ENCODE measurements around the gene IFI44L.

Gene IFI44L

GRCh38 chr1:78619803-78620579, at the start of gene IFI44L:
IFI44L (plus strand) TSS chr1:78620448; CDS start chr1:78627916, 7,468 bp downstream.
- no peak for DNase-seq (ENCODE audit: low spot score)
- FAIRE-seq: no peak

GRCh38 chr1:78570539-78570938, 49.7 kb upstream of the IFI44L start:
- DNase-seq (ENCODE audit: low spot score): no peak
- FAIRE-seq: no peak

DNA sequence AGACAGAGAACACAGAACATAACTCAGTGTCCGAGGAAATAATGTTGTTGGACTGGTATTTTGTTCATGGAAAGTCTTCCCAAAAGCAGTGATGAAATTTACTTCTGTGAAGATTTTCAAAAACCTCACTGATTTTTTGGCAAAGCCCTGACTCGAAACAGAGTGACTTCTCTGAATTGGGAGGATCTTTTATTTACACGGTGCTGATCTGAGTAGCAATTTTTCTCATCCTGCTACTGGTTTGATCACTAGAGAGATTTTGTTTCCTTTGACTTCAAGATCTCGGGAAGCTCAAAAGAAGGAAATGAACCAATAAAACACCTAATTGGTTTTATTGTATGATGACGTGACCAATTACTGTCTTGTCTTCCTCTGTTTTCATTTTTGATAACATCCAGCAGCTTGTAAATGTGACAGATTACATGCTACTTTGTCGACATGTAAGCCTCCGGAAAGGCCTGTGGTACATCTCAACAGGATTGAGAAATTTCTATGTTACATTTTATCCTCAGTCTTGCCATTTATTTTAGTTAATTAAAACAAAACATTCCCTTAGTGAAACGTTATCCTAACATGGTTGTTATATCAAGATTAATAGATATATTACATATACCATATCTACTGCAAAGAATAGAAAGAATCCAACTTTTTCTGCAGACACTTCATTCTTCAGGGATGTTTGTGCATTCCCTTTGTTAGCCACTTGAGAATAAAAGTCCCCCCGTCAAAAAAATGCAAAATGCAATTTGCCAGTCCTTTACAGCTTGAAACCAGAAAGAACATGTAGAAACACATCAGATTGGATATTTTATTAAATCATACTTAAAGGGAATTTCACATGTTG, 42.8 kb upstream of the IFI44L start:
- DNase-seq (ENCODE audit: low spot score) (no peak), FAIRE-seq (no peak)

DNA sequence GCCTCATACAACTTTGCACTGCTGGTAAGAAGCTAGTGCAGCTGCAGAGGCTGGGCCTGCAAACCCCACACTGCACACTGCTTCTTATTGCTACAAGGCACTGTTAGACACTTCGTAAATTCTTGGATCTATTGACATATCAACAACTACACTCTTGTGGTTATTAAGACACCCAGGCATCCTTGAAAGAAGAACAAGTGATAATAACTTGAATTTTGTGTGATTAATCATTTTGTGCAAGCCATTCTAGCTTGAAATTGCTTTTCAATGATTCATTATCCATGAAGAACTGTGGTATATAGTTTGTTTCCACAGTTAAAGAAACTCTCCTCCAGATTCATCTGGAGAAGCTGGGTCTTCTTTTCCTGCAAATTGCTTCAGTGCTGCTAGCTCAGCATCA, 33.7 kb upstream of the IFI44L start:
- FAIRE-seq (no peak), DNase-seq (ENCODE audit: low spot score) (no peak)

GRCh38 chr1:78587211-78587610, 33.0 kb upstream of the IFI44L start:
- DNase-seq (ENCODE audit: low spot score) (no peak), FAIRE-seq (peak; percentile 61)

DNA sequence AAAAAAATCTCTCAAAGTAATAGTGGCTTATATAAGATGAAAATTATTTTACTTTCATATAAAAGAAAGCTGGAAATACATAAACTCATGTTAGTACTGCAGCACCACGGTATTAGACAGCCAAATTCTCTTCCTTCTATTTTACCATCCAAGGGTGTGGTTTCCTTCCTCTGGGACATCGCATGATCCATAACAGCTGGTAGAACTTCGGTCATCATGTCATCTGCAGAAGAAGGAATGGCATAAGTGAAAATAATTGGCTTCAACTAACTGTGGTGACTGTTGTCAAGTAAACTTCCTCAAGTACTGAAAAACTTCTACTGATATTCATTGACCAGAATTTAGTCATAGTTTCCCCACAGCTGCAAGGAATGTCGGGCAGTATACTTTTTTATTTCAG, 28.3 kb upstream of the IFI44L start:
- DNase-seq (ENCODE audit: low spot score) (no peak), FAIRE-seq (no peak)

- FAIRE-seq (no peak), DNase-seq (ENCODE audit: low spot score) (no peak)
Observed at GRCh38 chr1:78599294-78599693, 21.0 kb upstream of the IFI44L start.

DNA sequence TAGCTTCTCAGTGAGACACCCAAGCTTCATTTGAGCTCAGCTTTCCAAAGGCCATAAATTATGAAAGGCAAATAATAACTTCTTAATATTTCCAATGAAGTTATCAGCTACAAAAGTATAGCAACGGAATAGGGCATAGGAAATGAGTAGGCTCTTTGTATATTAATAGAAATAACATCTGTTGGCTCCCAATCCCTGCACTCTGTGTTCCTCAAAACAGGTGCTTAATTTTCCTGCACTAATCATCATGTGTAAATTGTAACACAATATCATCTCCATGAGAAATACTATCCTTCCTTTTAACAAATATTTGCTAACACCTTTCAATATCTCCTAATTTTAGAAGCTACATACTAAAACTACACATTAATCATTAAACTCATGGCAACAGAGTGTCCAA, 19.2 kb upstream of the IFI44L start:
- no peak for FAIRE-seq
- no peak for DNase-seq (ENCODE audit: low spot score)

GRCh38 chr1:78603206-78603605, 17.0 kb upstream of the IFI44L start:
- no peak for FAIRE-seq
- no peak for DNase-seq (ENCODE audit: low spot score)

DNA sequence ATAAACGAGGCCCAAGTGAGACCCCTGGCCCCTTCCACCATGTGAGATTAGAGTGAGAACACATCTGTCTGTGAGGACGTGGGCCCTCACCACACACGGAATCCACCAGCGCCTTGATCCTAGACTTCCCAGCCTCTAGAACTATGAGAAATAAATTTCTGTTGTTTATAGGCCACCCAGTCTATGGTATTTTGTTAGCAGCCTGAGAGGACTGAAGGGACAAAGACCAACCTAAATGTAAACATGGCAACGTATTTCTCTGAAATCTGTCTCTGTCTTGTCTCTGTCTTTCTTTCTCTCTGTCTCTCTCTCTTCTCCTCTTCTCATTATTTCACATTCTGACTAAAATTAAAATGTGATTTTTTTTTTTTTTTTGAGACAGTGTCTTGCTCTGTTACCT, 15.6 kb upstream of the IFI44L start:
- FAIRE-seq (no peak), DNase-seq (ENCODE audit: low spot score) (no peak)

DNA sequence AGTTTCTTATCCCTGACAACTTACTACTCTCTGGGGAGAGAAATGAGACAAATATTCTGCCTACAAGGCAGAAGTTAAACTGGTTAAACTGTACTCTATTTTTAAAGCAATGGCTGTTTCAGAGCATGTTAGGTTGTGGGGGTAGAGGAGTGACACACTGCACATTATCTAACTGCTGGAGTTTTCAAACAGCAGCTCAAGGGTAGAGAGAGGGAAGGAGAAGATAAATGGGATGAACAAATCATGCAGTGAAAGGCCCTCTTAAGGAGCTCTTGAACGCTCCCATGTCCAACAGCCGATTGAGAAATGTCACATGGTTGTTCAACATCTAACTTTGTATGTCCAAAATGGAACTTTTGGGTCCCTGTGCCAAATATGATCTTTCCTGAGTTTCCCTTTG, 14.0 kb upstream of the IFI44L start:
- FAIRE-seq: no peak
- no peak for DNase-seq (ENCODE audit: low spot score)

GRCh38 chr1:78607334-78607927, 12.8 kb upstream of the IFI44L start:
- FAIRE-seq: no peak
- DNase-seq (ENCODE audit: low spot score): no peak

DNA sequence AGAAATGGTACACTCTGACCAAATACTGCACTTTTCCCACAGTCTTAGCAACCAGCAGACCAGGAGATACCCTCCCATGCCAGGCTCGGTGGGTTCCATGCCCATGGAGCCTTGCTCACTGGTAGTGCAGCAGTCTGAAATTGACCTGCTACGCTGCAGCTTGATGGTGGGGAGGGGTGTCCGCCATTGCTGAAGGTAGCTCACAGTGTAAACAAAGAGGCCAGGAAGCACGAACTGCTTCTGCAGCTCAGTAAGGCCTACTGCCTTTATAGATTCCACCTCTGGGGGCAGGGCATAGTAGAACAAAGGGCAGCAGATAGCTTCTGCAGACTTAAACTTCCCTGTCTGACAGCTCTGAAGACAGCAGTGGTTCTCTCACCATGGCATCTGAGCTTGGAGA, 12.3 kb upstream of the IFI44L start:
- no peak for FAIRE-seq

GRCh38 chr1:78617615-78618026, 2.6 kb upstream of the IFI44L start:
- peak; percentile 71 for DNase-seq (ENCODE audit: low spot score)
- FAIRE-seq: no peak

More for the DNA sequence above, 12.3 kb upstream of the IFI44L start:
- no peak for DNase-seq (ENCODE audit: low spot score)

DNA sequence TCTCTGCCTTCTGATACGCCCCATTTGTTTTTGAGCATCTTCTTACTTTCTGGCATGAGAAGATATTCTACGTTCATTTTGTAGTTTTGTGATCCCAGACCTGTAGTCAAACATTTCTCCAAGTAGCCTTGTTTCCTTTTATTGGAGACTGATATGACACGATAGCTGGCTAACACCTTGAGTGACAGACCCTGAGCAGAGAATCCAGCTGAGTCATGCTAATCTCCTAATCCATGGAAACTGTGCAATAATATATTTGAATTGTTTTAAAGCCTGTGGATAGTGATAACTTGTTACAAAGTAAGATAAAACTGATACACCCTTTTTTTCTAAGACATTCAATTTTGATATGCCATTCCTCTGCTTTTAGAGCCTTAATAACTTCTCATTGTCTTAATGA, 1.2 kb upstream of the IFI44L start:
- FAIRE-seq (no peak), DNase-seq (ENCODE audit: low spot score) (no peak)

- DNase-seq (ENCODE audit: low spot score) (no peak), FAIRE-seq (no peak)
Observed at GRCh38 chr1:78619446-78619802, 824 bp upstream of the IFI44L start.

- FAIRE-seq (no peak), DNase-seq (ENCODE audit: low spot score) (no peak)
Observed at GRCh38 chr1:78620666-78621065, 418 bp downstream of the IFI44L start.

DNA sequence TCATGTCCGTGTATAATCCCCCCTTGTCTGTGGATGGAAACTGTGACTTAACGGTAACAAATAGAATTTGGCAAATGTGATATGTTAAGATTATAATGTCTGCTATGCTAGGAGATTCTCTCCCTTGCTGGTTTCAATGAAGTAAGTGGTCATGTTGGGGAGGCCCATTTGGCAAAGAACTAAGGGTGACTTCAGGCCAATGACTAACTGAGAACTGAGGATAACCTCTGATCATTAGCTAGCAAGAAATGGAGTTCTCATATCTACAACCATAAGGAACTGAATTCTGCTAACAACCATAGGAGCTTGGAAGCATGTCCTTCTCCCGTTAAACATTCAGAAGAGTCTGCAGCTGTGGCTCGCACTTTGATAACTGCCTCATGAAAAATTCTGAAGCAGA, 2.3 kb downstream of the IFI44L start:
- no peak for FAIRE-seq
- no peak for DNase-seq (ENCODE audit: low spot score)

GRCh38 chr1:78624035-78624434, 3.8 kb downstream of the IFI44L start:
- no peak for FAIRE-seq
- no peak for DNase-seq (ENCODE audit: low spot score)

GRCh38 chr1:78627321-78627720, 7.1 kb downstream of the IFI44L start:
- no peak for DNase-seq (ENCODE audit: low spot score)
- no peak for FAIRE-seq

GRCh38 chr1:78630600-78630999, 10.4 kb downstream of the IFI44L start:
- DNase-seq (ENCODE audit: low spot score) (no peak), FAIRE-seq (no peak)

GRCh38 chr1:78633209-78633608, 13.0 kb downstream of the IFI44L start:
- FAIRE-seq (no peak), DNase-seq (ENCODE audit: low spot score) (no peak)
